Measurements from ENCODE around the gene HDHD5.

DNA sequence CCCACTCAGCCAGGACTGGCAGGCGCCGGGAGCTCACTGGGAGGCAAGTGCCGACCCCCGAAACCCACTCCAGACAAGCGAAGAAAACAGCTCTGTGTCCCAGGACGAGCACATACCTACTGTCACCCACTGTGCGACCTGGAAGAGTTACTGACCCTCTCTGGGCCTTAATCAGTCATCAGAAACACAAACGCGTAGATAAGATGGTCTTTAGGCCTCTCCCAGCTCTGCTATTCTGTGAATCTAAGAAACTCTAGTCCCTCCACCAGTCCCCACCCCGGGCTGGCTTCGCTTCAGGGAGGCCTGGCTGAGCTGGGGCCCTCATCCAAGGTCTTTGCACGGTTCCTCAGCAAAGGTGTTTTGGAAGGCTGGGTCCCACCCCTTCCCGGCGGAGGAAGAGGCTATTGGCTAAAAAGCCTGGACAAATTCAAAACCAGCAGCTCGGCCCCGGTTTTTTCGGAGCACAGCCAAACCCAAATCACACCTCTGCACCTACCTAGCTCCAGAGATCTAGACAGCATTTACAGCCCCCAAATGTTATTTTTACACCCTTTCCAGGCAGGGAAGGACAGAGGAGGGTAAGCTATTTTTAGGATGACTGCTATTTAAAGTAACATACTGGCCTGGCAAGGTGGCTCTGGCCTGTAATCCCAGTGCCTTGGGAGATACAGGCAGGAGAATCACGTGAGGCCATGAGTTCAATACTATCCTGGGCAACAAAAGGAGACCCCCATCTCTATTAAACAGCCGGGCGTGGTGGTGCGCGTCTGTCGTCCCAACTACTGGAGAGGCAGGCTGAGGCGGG lies 13.2 kb upstream of the HDHD5 start:
- TF ChIP-seq RARB (CRISPR knock-in tag; IDR thresholded peaks at IDR 0.05) (no peak), ARNTL (CRISPR knock-in tag; IDR thresholded peaks at IDR 0.05; ENCODE audit: borderline replicate concordance, low read depth) (no peak), PPARA (CRISPR knock-in tag; IDR thresholded peaks at IDR 0.05; ENCODE audit: borderline replicate concordance) (no peak), SNAI2 (CRISPR knock-in tag; IDR thresholded peaks at IDR 0.05) (no peak), ZNF565 (CRISPR knock-in tag; conservative IDR thresholded peaks at IDR 0.05; ENCODE audit: low read depth) (no peak), ZFP3 (CRISPR knock-in tag; IDR thresholded peaks at IDR 0.05) (no peak), ZNF8 (CRISPR knock-in tag; IDR thresholded peaks at IDR 0.05) (no peak), ZFP30 (CRISPR knock-in tag; IDR thresholded peaks at IDR 0.05) (no peak), ISL1 (CRISPR knock-in tag; IDR thresholded peaks at IDR 0.05) (no peak)
- TF ChIP-seq, protein P1, sequence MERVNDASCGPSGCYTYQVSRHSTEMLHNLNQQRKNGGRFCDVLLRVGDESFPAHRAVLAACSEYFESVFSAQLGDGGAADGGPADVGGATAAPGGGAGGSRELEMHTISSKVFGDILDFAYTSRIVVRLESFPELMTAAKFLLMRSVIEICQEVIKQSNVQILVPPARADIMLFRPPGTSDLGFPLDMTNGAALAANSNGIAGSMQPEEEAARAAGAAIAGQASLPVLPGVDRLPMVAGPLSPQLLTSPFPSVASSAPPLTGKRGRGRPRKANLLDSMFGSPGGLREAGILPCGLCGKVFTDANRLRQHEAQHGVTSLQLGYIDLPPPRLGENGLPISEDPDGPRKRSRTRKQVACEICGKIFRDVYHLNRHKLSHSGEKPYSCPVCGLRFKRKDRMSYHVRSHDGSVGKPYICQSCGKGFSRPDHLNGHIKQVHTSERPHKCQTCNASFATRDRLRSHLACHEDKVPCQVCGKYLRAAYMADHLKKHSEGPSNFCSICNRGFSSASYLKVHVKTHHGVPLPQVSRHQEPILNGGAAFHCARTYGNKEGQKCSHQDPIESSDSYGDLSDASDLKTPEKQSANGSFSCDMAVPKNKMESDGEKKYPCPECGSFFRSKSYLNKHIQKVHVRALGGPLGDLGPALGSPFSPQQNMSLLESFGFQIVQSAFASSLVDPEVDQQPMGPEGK (CRISPR knock-in tag; IDR thresholded peaks at IDR 0.05; ENCODE audit: borderline replicate concordance): no peak
- TF ChIP-seq, protein P2, sequence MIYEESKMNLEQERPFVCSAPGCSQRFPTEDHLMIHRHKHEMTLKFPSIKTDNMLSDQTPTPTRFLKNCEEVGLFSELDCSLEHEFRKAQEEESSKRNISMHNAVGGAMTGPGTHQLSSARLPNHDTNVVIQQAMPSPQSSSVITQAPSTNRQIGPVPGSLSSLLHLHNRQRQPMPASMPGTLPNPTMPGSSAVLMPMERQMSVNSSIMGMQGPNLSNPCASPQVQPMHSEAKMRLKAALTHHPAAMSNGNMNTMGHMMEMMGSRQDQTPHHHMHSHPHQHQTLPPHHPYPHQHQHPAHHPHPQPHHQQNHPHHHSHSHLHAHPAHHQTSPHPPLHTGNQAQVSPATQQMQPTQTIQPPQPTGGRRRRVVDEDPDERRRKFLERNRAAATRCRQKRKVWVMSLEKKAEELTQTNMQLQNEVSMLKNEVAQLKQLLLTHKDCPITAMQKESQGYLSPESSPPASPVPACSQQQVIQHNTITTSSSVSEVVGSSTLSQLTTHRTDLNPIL (CRISPR knock-in tag; IDR thresholded peaks at IDR 0.05; ENCODE audit: low read depth): no peak
- TF ChIP-seq, protein P3, sequence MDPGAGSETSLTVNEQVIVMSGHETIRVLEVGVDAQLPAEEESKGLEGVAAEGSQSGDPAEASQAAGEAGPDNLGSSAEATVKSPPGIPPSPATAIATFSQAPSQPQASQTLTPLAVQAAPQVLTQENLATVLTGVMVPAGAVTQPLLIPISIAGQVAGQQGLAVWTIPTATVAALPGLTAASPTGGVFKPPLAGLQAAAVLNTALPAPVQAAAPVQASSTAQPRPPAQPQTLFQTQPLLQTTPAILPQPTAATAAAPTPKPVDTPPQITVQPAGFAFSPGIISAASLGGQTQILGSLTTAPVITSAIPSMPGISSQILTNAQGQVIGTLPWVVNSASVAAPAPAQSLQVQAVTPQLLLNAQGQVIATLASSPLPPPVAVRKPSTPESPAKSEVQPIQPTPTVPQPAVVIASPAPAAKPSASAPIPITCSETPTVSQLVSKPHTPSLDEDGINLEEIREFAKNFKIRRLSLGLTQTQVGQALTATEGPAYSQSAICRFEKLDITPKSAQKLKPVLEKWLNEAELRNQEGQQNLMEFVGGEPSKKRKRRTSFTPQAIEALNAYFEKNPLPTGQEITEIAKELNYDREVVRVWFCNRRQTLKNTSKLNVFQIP (CRISPR knock-in tag; IDR thresholded peaks at IDR 0.05; ENCODE audit: borderline replicate concordance, low read depth): no peak
